Cardiac muscle cell (in vitro differentiated cells and primary cell): Measurements from ENCODE around the gene NOC3L. TPM values are rescaled to one million over a fixed set of nuclear protein-coding genes. Genes with fewer than 3 reads are reported as not detected.

ENCODE experiments used
- DNase-seq, 2 donors: peaks; one replicate each; pipeline versions ENCODE4 v3.0.0 to v3.0.0-alpha.2; 2010 to 2017; ENCODE audit warnings: low read depth in 1 of 2, low spot score in 1 of 2
- H3K27ac ChIP-seq: fragments of 200-600 bp; sonication (generic); 2 replicates; pipeline ENCODE4 v1.5.1; 2016
- H3K27me3 ChIP-seq: fragments of 200-600 bp; sonication (generic); 2 replicates; pipeline ENCODE4 v1.6.0; 2016; ENCODE audit warnings: control low read depth
- H3K36me3 ChIP-seq: fragments of 200-600 bp; sonication (generic); 2 replicates; pipeline ENCODE4 v1.5.1; 2016; ENCODE audit warnings: control low read depth
- H3K4me1 ChIP-seq: fragments of 200-600 bp; sonication (generic); 2 replicates; pipeline ENCODE4 v1.8.1; 2017; ENCODE audit warnings: low read depth, mild to moderate bottlenecking, mixed run types
- H3K4me3 ChIP-seq: fragments of 200-600 bp; sonication (generic); 2 replicates; pipeline ENCODE4 v1.5.1; 2016; ENCODE audit warnings: mild to moderate bottlenecking
- H3K9me3 ChIP-seq: fragments of 200-600 bp; sonication (generic); 2 replicates; pipeline ENCODE4 v1.5.1; 2017; ENCODE audit warnings: low read depth, mild to moderate bottlenecking, control low read depth
- polyA plus RNA-seq: library from polyadenylated mRNA; unstranded; fragments of >200 nt; fragmentation: Nextera tagmentation; extraction: Ambion mirVana; gene quantifications from 2 replicates; pipeline ENCODE4 v1.2.1, GENCODE V29; 2016
- total RNA-seq: library from RNA; depleted of rRNA; stranded (reverse); fragments of >200 nt; gene quantifications from 2 replicates; pipeline ENCODE4 v1.2.3, GENCODE V29; 2016
- TF ChIP-seq, protein P1 (sequence below): IDR thresholded peaks from 2 replicates; pipeline ENCODE4 v1.5.1; 2012; ENCODE audit warnings: low read depth, mild to moderate bottlenecking, low read length

NOC3L gene
- total and polyA plus RNA-seq, 2 experiments from 2014 or later: 9.0 to 10.4 TPM

DNA sequence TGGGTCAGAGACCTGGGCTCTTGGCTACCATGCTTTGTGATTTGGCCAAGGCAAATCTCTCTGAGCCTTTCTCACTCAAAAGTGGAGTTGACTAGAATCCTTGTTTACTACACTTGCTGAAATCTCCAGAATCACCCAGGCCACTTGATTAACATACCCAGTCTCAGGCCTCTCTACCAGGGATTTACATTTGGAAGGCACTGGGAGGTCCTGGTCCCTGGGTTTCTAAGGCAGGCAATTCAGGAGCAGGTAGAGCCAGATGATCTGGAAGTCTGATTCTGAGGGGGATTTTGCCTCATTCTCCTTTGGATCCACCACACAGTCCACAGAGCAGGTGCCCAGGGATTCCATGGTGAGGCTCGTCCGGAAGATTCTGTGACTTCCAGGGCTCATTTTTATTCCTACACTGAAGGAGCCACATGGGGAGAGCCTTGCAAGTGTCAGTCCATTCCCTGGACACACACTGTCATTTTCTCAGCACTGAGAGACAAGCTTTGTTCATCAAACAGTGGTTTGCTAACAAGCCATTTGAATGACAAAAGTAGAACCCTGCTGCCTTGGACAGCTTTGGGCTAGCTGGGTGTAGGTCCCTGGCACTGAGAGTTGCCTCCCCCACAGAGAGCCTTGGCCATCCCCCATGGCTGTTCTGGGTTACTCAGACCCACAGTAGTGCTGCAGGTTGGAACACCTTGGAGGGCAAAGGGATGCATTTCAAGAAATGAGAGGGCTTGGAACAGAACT, 74.2 kb downstream of the NOC3L start:
- Histone ChIP-seq H3K27ac (no peak overlapping the region), H3K4me1 (no peaks in the 10 kb centered on the region), H3K4me3 (no peak overlapping the region), H3K27me3 (no peaks in the 10 kb centered on the region), H3K36me3 (no peaks in the 10 kb centered on the region), H3K9me3 (no peaks in the 10 kb centered on the region)
- DNase-seq: no peak
- TF ChIP-seq, protein P1, sequence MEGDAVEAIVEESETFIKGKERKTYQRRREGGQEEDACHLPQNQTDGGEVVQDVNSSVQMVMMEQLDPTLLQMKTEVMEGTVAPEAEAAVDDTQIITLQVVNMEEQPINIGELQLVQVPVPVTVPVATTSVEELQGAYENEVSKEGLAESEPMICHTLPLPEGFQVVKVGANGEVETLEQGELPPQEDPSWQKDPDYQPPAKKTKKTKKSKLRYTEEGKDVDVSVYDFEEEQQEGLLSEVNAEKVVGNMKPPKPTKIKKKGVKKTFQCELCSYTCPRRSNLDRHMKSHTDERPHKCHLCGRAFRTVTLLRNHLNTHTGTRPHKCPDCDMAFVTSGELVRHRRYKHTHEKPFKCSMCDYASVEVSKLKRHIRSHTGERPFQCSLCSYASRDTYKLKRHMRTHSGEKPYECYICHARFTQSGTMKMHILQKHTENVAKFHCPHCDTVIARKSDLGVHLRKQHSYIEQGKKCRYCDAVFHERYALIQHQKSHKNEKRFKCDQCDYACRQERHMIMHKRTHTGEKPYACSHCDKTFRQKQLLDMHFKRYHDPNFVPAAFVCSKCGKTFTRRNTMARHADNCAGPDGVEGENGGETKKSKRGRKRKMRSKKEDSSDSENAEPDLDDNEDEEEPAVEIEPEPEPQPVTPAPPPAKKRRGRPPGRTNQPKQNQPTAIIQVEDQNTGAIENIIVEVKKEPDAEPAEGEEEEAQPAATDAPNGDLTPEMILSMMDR: no peak

DNA sequence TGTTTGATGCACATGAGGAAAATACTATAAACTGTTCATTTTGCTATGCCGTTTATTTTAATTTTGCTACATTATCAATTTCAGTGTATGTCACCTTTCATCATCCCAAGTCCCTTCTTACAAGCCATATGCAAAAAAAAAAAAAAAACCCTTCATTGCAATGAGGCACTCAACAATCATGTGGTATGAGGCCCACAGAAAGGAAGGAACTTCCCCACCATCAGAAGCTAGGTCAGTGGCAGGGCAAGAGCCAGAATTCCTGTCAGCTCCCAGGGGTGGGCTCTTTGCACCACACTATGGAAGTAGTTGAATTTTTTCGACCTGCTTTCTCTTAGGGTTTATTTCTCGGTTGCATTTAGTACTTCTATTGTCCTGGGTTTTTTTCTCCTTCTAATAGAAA, 75.4 kb downstream of the NOC3L start:
- H3K27ac ChIP-seq: no peak overlapping the region
- no peaks in the 10 kb centered on the region for H3K27me3 ChIP-seq
- peak in 1 of 2 donors; percentile 34 for DNase-seq
- no peaks in the 10 kb centered on the region for H3K9me3 ChIP-seq
- H3K4me1 ChIP-seq: no peaks in the 10 kb centered on the region
- H3K4me3 ChIP-seq: no peak overlapping the region
- no peaks in the 10 kb centered on the region for H3K36me3 ChIP-seq
- TF ChIP-seq, protein P1: no peak

- H3K4me3 ChIP-seq: no peak overlapping the region
- no peak overlapping the region for H3K27ac ChIP-seq
- no peaks in the 10 kb centered on the region for H3K27me3 ChIP-seq
- no peaks in the 10 kb centered on the region for H3K4me1 ChIP-seq
- TF ChIP-seq, protein P1: no peak
- no peaks in the 10 kb centered on the region for H3K36me3 ChIP-seq
- DNase-seq: peak in 1 of 2 donors; percentile 28
- H3K9me3 ChIP-seq: no peaks in the 10 kb centered on the region
Observed at GRCh38 chr10:94286901-94287300, 75.8 kb downstream of the NOC3L start.

- no peak for DNase-seq
- H3K4me1 ChIP-seq: no peaks in the 10 kb centered on the region
Observed at GRCh38 chr10:94285271-94285670, 77.5 kb downstream of the NOC3L start.

More at GRCh38 chr10:94285271-94285670, 77.5 kb downstream of the NOC3L start:
- H3K36me3 ChIP-seq: no peaks in the 10 kb centered on the region
- TF ChIP-seq, protein P1: no peak
- H3K9me3 ChIP-seq: no peaks in the 10 kb centered on the region
- no peak overlapping the region for H3K27ac ChIP-seq
- no peak overlapping the region for H3K4me3 ChIP-seq
- no peaks in the 10 kb centered on the region for H3K27me3 ChIP-seq

Other genes with a start within 250 kb of the NOC3L start
- gene TBC1D12, start 39.6 kb upstream of the NOC3L start, total RNA-seq: 7.7 and 8.5 TPM in 2 replicates
- gene TBC1D12, start 39.6 kb upstream of the NOC3L start, polyA plus RNA-seq: 3.3 and 5.3 TPM in 2 replicates
- gene HELLS, start 182.8 kb upstream of the NOC3L start, total RNA-seq: 13.0 and 20.6 TPM in 2 replicates
- 25.3 and 27.8 TPM in 2 replicates for gene HELLS, start 182.8 kb upstream of the NOC3L start, polyA plus RNA-seq